HEK293 (cell line): ENCODE measurements around the gene PAIP2.

Experiments used
- CTCF ChIA-PET: fragments of 350-600 bp; formaldehyde crosslinking; extraction: SDS; loops from one replicate; lab custom pipeline; 2021; ENCODE audit warnings: antibody characterized with exemption; lab: Yijun Ruan, JAX
- POLR2A ChIA-PET: fragments of 300-600 bp; formaldehyde crosslinking; extraction: SDS; loops from one replicate; lab custom pipeline; 2020; ENCODE audit warnings: antibody characterized with exemption, inconsistent platforms; lab: Yijun Ruan, JAX
- H3K27ac ChIP-seq: fragments of 200-500 bp; sonication (Bioruptor generic); 2 replicates; pipeline ENCODE4 v1.5.1; 2014; ENCODE audit warnings: low read depth, low read length, control low read depth, inconsistent platforms; ENCODE audit errors: extremely low read depth
- H3K36me3 ChIP-seq, 2 experiments: fragments of 200-500 bp in 1 of 2; sonication (Bioruptor generic) in 1 of 2; 1 replicate in 1 of 2; 2 replicates in 1 of 2; pipeline ENCODE4 v1.5.1; 2014 to 2017; ENCODE audit warnings: inconsistent platforms in 2 of 2, low read length in 2 of 2; ENCODE audit not compliant: control insufficient read depth in 2 of 2, insufficient read depth in 1 of 2
- H3K4me1 ChIP-seq: fragments of 200-500 bp; sonication (Bioruptor generic); 2 replicates; pipeline ENCODE4 v1.5.1; 2014; ENCODE audit warnings: mild to moderate bottlenecking, low read length, inconsistent platforms; ENCODE audit not compliant: control insufficient read depth, insufficient read depth
- H3K4me3 ChIP-seq: 2 replicates; pipeline ENCODE4 v1.5.1; 2011; ENCODE audit warnings: low read depth, mild to moderate bottlenecking, control low read depth, low read length, moderate library complexity
- H3K9me3 ChIP-seq: fragments of 200-500 bp; sonication (Bioruptor generic); 2 replicates; pipeline ENCODE4 v1.5.1; 2014; ENCODE audit warnings: low read depth, low read length, inconsistent platforms; ENCODE audit not compliant: control insufficient read depth, insufficient read depth
- KLF8 ChIP-seq: fragments of 450-650 bp; formaldehyde crosslinking; IDR thresholded peaks from 2 replicates; pipeline ENCODE4 v1.5.1; 2016; ENCODE audit warnings: missing biosample characterization, missing genetic modification characterization
- SP2 ChIP-seq: fragments of 450-650 bp; formaldehyde crosslinking; IDR thresholded peaks from 2 replicates; pipeline ENCODE4 v1.5.1; 2016; ENCODE audit warnings: missing biosample characterization, missing genetic modification characterization
- ZEB2 ChIP-seq: fragments of 450-650 bp; formaldehyde crosslinking; IDR thresholded peaks from 2 replicates; pipeline ENCODE4 v1.5.1; 2016; ENCODE audit warnings: missing biosample characterization, missing genetic modification characterization
- ZNF366 ChIP-seq: fragments of 450-650 bp; formaldehyde crosslinking; conservative IDR thresholded peaks from 2 replicates; pipeline ENCODE4 v1.5.1; 2016; ENCODE audit warnings: missing biosample characterization, missing genetic modification characterization
- ZNF426 ChIP-seq: fragments of 450-650 bp; formaldehyde crosslinking; IDR thresholded peaks from 2 replicates; pipeline ENCODE4 v1.5.1; 2017; ENCODE audit warnings: missing biosample characterization, missing genetic modification characterization, mild to moderate bottlenecking, inconsistent platforms, moderate library complexity
- ZNF600 ChIP-seq: fragments of 450-650 bp; formaldehyde crosslinking; IDR thresholded peaks from 2 replicates; pipeline ENCODE4 v1.5.1; 2016; ENCODE audit warnings: missing biosample characterization, missing genetic modification characterization
- ZNF629 ChIP-seq: fragments of 450-650 bp; formaldehyde crosslinking; IDR thresholded peaks from 2 replicates; pipeline ENCODE4 v1.5.1; 2017; ENCODE audit warnings: missing biosample characterization, missing genetic modification characterization
- ZNF654 ChIP-seq: fragments of 450-650 bp; formaldehyde crosslinking; IDR thresholded peaks from 2 replicates; pipeline ENCODE4 v1.5.1; 2016; ENCODE audit warnings: low read depth, missing biosample characterization, missing genetic modification characterization
- TF ChIP-seq, protein P1 (sequence below): fragments of 450-650 bp; formaldehyde crosslinking; IDR thresholded peaks from 2 replicates; pipeline ENCODE4 v1.5.1; 2016; ENCODE audit warnings: missing biosample characterization, missing genetic modification characterization
- TF ChIP-seq, protein P2 (sequence below): fragments of 450-650 bp; formaldehyde crosslinking; IDR thresholded peaks from 2 replicates; pipeline ENCODE4 v1.5.1; 2016; ENCODE audit warnings: missing biosample characterization, missing genetic modification characterization
- TF ChIP-seq, protein P3 (sequence below): fragments of 450-650 bp; formaldehyde crosslinking; IDR thresholded peaks from 2 replicates; pipeline ENCODE4 v1.5.1; 2016; ENCODE audit warnings: missing biosample characterization, missing genetic modification characterization

PAIP2 gene

DNA sequence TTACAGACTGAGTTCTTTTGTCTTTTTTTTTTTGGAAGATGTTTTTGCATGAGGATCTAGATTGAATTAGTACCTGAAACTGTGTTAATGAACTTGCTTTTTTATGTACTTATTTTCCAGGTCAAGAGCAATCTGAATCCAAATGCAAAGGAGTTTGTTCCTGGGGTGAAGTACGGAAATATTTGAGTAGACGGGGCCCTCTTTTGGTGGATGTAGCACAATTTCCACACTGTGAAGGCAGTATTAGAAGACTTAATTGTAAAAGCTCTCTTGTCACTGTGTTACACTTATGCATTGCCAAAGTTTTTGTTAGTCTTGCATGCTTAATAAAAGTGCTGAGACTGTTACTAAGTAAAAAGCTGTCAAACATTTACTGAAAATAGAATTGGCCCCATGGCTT lies 27.0 kb downstream of the PAIP2 start:
- no peaks in the 10 kb centered on the region for H3K4me1 ChIP-seq
- peaks cover 73 to 78% of the 10 kb centered on the region in 2 experiments for H3K36me3 ChIP-seq
- POLR2A ChIA-PET = interaction anchor here (0.7 to 0.8 kb wide), 2 partner anchors 8 to 1870 kb away, joined by 3 to 5 read pairs; no protein-coding TSS in a partner anchor
- H3K9me3 ChIP-seq = no peaks in the 10 kb centered on the region
- H3K27ac ChIP-seq = no peak overlapping the region
- no peak overlapping the region for H3K4me3 ChIP-seq
- CTCF ChIA-PET = interaction anchor here (0.5 to 1.3 kb wide), 6 partner anchors 23 to 154 kb away, joined by 3 to 9 read pairs (median 4); no protein-coding TSS in a partner anchor
- TF ChIP-seq, protein P1, sequence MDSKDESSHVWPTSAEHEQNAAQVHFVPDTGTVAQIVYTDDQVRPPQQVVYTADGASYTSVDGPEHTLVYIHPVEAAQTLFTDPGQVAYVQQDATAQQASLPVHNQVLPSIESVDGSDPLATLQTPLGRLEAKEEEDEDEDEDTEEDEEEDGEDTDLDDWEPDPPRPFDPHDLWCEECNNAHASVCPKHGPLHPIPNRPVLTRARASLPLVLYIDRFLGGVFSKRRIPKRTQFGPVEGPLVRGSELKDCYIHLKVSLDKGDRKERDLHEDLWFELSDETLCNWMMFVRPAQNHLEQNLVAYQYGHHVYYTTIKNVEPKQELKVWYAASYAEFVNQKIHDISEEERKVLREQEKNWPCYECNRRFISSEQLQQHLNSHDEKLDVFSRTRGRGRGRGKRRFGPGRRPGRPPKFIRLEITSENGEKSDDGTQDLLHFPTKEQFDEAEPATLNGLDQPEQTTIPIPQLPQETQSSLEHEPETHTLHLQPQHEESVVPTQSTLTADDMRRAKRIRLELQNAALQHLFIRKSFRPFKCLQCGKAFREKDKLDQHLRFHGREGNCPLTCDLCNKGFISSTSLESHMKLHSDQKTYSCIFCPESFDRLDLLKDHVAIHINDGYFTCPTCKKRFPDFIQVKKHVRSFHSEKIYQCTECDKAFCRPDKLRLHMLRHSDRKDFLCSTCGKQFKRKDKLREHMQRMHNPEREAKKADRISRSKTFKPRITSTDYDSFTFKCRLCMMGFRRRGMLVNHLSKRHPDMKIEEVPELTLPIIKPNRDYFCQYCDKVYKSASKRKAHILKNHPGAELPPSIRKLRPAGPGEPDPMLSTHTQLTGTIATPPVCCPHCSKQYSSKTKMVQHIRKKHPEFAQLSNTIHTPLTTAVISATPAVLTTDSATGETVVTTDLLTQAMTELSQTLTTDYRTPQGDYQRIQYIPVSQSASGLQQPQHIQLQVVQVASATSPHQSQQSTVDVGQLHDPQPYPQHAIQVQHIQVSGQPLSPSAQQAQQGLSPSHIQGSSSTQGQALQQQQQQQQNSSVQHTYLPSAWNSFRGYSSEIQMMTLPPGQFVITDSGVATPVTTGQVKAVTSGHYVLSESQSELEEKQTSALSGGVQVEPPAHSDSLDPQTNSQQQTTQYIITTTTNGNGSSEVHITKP (tag by site-specific recombination) = no peak
- TF ChIP-seq, protein P2, sequence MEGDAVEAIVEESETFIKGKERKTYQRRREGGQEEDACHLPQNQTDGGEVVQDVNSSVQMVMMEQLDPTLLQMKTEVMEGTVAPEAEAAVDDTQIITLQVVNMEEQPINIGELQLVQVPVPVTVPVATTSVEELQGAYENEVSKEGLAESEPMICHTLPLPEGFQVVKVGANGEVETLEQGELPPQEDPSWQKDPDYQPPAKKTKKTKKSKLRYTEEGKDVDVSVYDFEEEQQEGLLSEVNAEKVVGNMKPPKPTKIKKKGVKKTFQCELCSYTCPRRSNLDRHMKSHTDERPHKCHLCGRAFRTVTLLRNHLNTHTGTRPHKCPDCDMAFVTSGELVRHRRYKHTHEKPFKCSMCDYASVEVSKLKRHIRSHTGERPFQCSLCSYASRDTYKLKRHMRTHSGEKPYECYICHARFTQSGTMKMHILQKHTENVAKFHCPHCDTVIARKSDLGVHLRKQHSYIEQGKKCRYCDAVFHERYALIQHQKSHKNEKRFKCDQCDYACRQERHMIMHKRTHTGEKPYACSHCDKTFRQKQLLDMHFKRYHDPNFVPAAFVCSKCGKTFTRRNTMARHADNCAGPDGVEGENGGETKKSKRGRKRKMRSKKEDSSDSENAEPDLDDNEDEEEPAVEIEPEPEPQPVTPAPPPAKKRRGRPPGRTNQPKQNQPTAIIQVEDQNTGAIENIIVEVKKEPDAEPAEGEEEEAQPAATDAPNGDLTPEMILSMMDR (tag by site-specific recombination) = 0 out of 2 replicates have a peak, but pooled peaks have one; percentile 6
- TF ChIP-seq, protein P3, sequence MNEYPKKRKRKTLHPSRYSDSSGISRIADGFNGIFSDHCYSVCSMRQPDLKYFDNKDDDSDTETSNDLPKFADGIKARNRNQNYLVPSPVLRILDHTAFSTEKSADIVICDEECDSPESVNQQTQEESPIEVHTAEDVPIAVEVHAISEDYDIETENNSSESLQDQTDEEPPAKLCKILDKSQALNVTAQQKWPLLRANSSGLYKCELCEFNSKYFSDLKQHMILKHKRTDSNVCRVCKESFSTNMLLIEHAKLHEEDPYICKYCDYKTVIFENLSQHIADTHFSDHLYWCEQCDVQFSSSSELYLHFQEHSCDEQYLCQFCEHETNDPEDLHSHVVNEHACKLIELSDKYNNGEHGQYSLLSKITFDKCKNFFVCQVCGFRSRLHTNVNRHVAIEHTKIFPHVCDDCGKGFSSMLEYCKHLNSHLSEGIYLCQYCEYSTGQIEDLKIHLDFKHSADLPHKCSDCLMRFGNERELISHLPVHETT (tag by site-specific recombination) = no peak
- peak; percentile 51 for TF ChIP-seq ZNF654

DNA sequence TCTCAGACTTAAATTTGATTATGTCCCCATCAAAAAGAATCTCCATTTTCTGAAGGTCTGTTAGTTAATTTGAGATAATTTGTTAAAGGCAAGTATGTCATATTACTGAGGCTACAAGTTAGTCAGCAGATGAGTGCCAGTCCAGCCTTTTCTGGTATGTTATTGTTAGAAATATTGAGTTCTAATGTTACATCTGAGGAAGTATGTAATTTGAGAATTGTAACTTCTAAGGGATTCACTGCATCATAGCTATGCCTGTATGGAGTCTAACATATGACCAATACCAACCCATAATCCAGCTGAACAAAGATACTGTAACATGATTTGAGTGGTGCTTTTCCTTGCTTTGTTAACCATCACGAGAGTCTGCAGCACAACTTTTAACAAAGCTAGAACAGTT lies 27.5 kb downstream of the PAIP2 start:
- no peaks in the 10 kb centered on the region for H3K4me1 ChIP-seq
- H3K36me3 ChIP-seq = peaks cover 68 to 77% of the 10 kb centered on the region in 2 experiments
- H3K27ac ChIP-seq = no peak overlapping the region
- ChIA-PET POLR2A (interaction anchor here (0.8 kb wide), 1 partner anchor 1869 kb away, joined by 5 read pairs; no protein-coding TSS in a partner anchor), CTCF (interaction anchor here (0.5 to 1.1 kb wide), 4 partner anchors 33 to 154 kb away, joined by 3 to 9 read pairs (median 4); no protein-coding TSS in a partner anchor)
- H3K9me3 ChIP-seq = no peaks in the 10 kb centered on the region
- H3K4me3 ChIP-seq = no peak overlapping the region
- TF ChIP-seq SP2 (tag by site-specific recombination) = 0 out of 2 replicates have a peak, but pooled peaks have one; percentile 6
- TF ChIP-seq ZNF426 (tag by site-specific recombination) = no peak
- peak; percentile 71 for TF ChIP-seq ZNF629 (tag by site-specific recombination)
- peak; percentile 28; the same call in 1 of the 2 replicates for TF ChIP-seq ZEB2 (tag by site-specific recombination)
- TF ChIP-seq, protein P2 (tag by site-specific recombination) = no peak
- 0 out of 2 replicates have a peak, but pooled peaks have one; percentile 25 for TF ChIP-seq KLF8
- peak; percentile 38; the same call in 1 of the 2 replicates for TF ChIP-seq ZNF366 (tag by site-specific recombination)
- peak; percentile 59; the same call in 1 of the 2 replicates for TF ChIP-seq ZNF600 (tag by site-specific recombination)
